Dendritic cell treated with granulocyte-macrophage colony-stimulating factor and Interleukin-4, amounts not matched to agents 40 ng/mL and 50 ng/mL, for 4 days (primary cell): ENCODE measurements around the gene STIMATE.

ENCODE experiments used
- H3K27ac Mint-ChIP-seq: one replicate; pipeline ENCODE4 v1.8.0; 2022; ENCODE audit warnings: mild to moderate bottlenecking, mixed read lengths
- H3K27me3 Mint-ChIP-seq: one replicate; pipeline ENCODE4 v1.8.0; 2022; ENCODE audit warnings: mild to moderate bottlenecking, mixed read lengths
- H3K36me3 Mint-ChIP-seq: one replicate; pipeline ENCODE4 v1.8.0; 2022; ENCODE audit warnings: low read depth, mixed read lengths
- H3K4me1 Mint-ChIP-seq: one replicate; pipeline ENCODE4 v1.8.0; 2022; ENCODE audit warnings: low read depth, mixed read lengths
- H3K4me3 Mint-ChIP-seq: one replicate; pipeline ENCODE4 v1.8.0; 2022; ENCODE audit warnings: mild to moderate bottlenecking, moderate library complexity, mixed read lengths
- H3K9me3 Mint-ChIP-seq: one replicate; pipeline ENCODE4 v1.8.0; 2022; ENCODE audit warnings: mixed read lengths
- intact Hi-C: fragments of 100-400 bp; cut with micrococcal nuclease; formaldehyde crosslinking; loops from one replicate; pipeline ENCODE4 v1.15.0; 2022

Gene STIMATE

GRCh38 chr3:52838561-52839267 lies 58.6 kb downstream of the STIMATE start:
- peaks cover 97% of the 10 kb centered on the region for H3K36me3 Mint-ChIP-seq
- H3K4me1 Mint-ChIP-seq: peaks cover 26% of the 10 kb centered on the region
- intact Hi-C loops: no loop called here
- H3K4me3 Mint-ChIP-seq: no peak overlapping the region
- H3K27me3 Mint-ChIP-seq: no peaks in the 10 kb centered on the region
- H3K9me3 Mint-ChIP-seq: no peaks in the 10 kb centered on the region
- H3K27ac Mint-ChIP-seq: no peak overlapping the region

GRCh38 chr3:52836986-52837385 lies 60.4 kb downstream of the STIMATE start:
- Mint-ChIP-seq H3K36me3 (peaks cover 96% of the 10 kb centered on the region), H3K4me1 (peaks cover 9% of the 10 kb centered on the region), H3K4me3 (no peak overlapping the region), H3K9me3 (no peaks in the 10 kb centered on the region), H3K27ac (no peak overlapping the region), H3K27me3 (no peaks in the 10 kb centered on the region)
- intact Hi-C loops: no loop called here

- H3K9me3 Mint-ChIP-seq: no peaks in the 10 kb centered on the region
- peaks cover 91% of the 10 kb centered on the region for H3K36me3 Mint-ChIP-seq
- H3K27me3 Mint-ChIP-seq: no peaks in the 10 kb centered on the region
- intact Hi-C loops: no loop called here
- H3K27ac Mint-ChIP-seq: no peak overlapping the region
- no peak overlapping the region for H3K4me3 Mint-ChIP-seq
- H3K4me1 Mint-ChIP-seq: peaks cover 7% of the 10 kb centered on the region
Observed at GRCh38 chr3:52836471-52836845, 60.9 kb downstream of the STIMATE start.

- Mint-ChIP-seq H3K4me1 (peaks cover 13% of the 10 kb centered on the region), H3K36me3 (peaks cover 86% of the 10 kb centered on the region), H3K27me3 (no peaks in the 10 kb centered on the region), H3K4me3 (no peak overlapping the region), H3K27ac (no peak overlapping the region), H3K9me3 (no peaks in the 10 kb centered on the region)
- intact Hi-C loops: no loop called here
Observed at GRCh38 chr3:52835766-52836470, 61.4 kb downstream of the STIMATE start.

- Mint-ChIP-seq H3K9me3 (no peaks in the 10 kb centered on the region), H3K4me1 (peaks cover 12% of the 10 kb centered on the region), H3K4me3 (no peak within 1 kb of the TSS), H3K27me3 (no peaks in the 10 kb centered on the region), H3K27ac (no peak within 1 kb of the TSS), H3K36me3 (peaks cover 76% of the 10 kb centered on the region)
- intact Hi-C loops: no loop called here
Observed at GRCh38 chr3:52834871-52835501, 62.4 kb downstream of the STIMATE start, which contains the start of gene MUSTN1. Gene MUSTN1 (minus strand): TSS chr3:52835019. CDS start chr3:52834948, 71 bp downstream.

GRCh38 chr3:52833202-52833601 lies 64.1 kb downstream of the STIMATE start:
- no peaks in the 10 kb centered on the region for H3K9me3 Mint-ChIP-seq
- H3K27ac Mint-ChIP-seq: no peak overlapping the region
- H3K4me1 Mint-ChIP-seq: peaks cover 11% of the 10 kb centered on the region
- no peaks in the 10 kb centered on the region for H3K27me3 Mint-ChIP-seq
- intact Hi-C loops: no loop called here
- H3K36me3 Mint-ChIP-seq: peaks cover 59% of the 10 kb centered on the region
- no peak overlapping the region for H3K4me3 Mint-ChIP-seq

- Mint-ChIP-seq H3K4me3 (no peak overlapping the region), H3K4me1 (peaks cover 11% of the 10 kb centered on the region), H3K36me3 (peaks cover 44% of the 10 kb centered on the region), H3K27me3 (no peaks in the 10 kb centered on the region), H3K27ac (peak overlapping the region; percentile 14), H3K9me3 (no peaks in the 10 kb centered on the region)
- intact Hi-C loops: no loop called here
Observed at GRCh38 chr3:52831500-52832301, 65.6 kb downstream of the STIMATE start.

- no peak within 1 kb of the TSS for H3K4me3 Mint-ChIP-seq
- intact Hi-C loops: no loop called here
- H3K27me3 Mint-ChIP-seq: no peaks in the 10 kb centered on the region
- peaks cover 11% of the 10 kb centered on the region for H3K4me1 Mint-ChIP-seq
- H3K36me3 Mint-ChIP-seq: peaks cover 33% of the 10 kb centered on the region
- H3K27ac Mint-ChIP-seq: no peak within 1 kb of the TSS
- no peaks in the 10 kb centered on the region for H3K9me3 Mint-ChIP-seq
Observed at GRCh38 chr3:52830535-52831258, 66.7 kb downstream of the STIMATE start, which contains the start of gene ITIH4. Gene ITIH4 (minus strand): TSS chr3:52830672. CDS start chr3:52830642, 30 bp downstream.

- peaks cover 11% of the 10 kb centered on the region for H3K4me1 Mint-ChIP-seq
Observed at GRCh38 chr3:52829906-52830463, 67.4 kb downstream of the STIMATE start.

GRCh38 chr3:52829482-52829881 lies 67.9 kb downstream of the STIMATE start:
- Mint-ChIP-seq H3K36me3 (peaks cover 23% of the 10 kb centered on the region), H3K27ac (no peak overlapping the region), H3K4me3 (no peak overlapping the region), H3K9me3 (no peaks in the 10 kb centered on the region), H3K4me1 (peaks cover 11% of the 10 kb centered on the region), H3K27me3 (no peaks in the 10 kb centered on the region)
- intact Hi-C loops: no loop called here

More at GRCh38 chr3:52829906-52830463, 67.4 kb downstream of the STIMATE start:
- intact Hi-C loops: no loop called here
- Mint-ChIP-seq H3K27ac (no peak overlapping the region), H3K4me3 (no peak overlapping the region), H3K9me3 (no peaks in the 10 kb centered on the region), H3K36me3 (peaks cover 26% of the 10 kb centered on the region), H3K27me3 (no peaks in the 10 kb centered on the region)

- intact Hi-C loops: no loop called here
- Mint-ChIP-seq H3K36me3 (peaks cover 20% of the 10 kb centered on the region), H3K27me3 (no peaks in the 10 kb centered on the region), H3K9me3 (no peaks in the 10 kb centered on the region), H3K4me1 (peaks cover 11% of the 10 kb centered on the region), H3K4me3 (no peak overlapping the region), H3K27ac (no peak overlapping the region)
Observed at GRCh38 chr3:52827866-52828376, 69.4 kb downstream of the STIMATE start.

- Mint-ChIP-seq H3K4me1 (peaks cover 11% of the 10 kb centered on the region), H3K36me3 (peaks cover 18% of the 10 kb centered on the region), H3K9me3 (no peaks in the 10 kb centered on the region), H3K4me3 (no peak overlapping the region), H3K27ac (no peak overlapping the region), H3K27me3 (no peaks in the 10 kb centered on the region)
- intact Hi-C loops: no loop called here
Observed at GRCh38 chr3:52827441-52827840, 69.9 kb downstream of the STIMATE start.

GRCh38 chr3:52824037-52824436 lies 73.3 kb downstream of the STIMATE start:
- peaks cover 20% of the 10 kb centered on the region for H3K36me3 Mint-ChIP-seq
- no peaks in the 10 kb centered on the region for H3K27me3 Mint-ChIP-seq
- H3K9me3 Mint-ChIP-seq: no peaks in the 10 kb centered on the region
- no peaks in the 10 kb centered on the region for H3K4me1 Mint-ChIP-seq
- H3K4me3 Mint-ChIP-seq: no peak overlapping the region
- no peak overlapping the region for H3K27ac Mint-ChIP-seq
- intact Hi-C loops: loop anchor here (5.0 kb wide), 1 partner anchor 82 kb away; no protein-coding TSS in a partner anchor
